GM21529 (cell line): ENCODE measurements around the gene GRID1.
"Not testable (repeated sequence)": the region's sequence is repeated elsewhere in the genome, so short reads cannot be mapped to it uniquely, and the experiment has no call there.

Experiments used
- ATAC-seq: cut with Tn5 transposase; IDR thresholded peaks from one replicate; pipeline ENCODE4 v1.9.1; 2021; ENCODE audit not compliant: unreplicated experiment

Gene GRID1

DNA sequence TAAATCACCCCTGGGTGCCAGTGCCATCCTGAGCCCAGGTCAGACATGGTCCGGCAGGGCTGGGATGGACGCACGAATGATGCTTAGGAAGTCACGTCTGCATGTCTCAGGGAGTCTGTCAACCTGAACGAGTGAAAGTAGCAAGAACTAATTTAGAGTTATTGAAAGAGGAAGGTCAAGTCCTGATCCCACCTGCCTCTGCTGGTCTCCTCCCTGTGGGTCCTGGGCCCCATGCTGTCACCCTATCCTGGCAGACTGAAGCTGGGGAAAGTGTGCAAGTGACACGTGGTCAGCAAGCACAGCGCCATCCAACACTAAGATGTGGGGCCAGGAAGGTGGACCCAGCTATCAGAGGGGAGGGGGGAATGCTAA, 26.1 kb upstream of the GRID1 start:
- ATAC-seq = peak; percentile 60

DNA sequence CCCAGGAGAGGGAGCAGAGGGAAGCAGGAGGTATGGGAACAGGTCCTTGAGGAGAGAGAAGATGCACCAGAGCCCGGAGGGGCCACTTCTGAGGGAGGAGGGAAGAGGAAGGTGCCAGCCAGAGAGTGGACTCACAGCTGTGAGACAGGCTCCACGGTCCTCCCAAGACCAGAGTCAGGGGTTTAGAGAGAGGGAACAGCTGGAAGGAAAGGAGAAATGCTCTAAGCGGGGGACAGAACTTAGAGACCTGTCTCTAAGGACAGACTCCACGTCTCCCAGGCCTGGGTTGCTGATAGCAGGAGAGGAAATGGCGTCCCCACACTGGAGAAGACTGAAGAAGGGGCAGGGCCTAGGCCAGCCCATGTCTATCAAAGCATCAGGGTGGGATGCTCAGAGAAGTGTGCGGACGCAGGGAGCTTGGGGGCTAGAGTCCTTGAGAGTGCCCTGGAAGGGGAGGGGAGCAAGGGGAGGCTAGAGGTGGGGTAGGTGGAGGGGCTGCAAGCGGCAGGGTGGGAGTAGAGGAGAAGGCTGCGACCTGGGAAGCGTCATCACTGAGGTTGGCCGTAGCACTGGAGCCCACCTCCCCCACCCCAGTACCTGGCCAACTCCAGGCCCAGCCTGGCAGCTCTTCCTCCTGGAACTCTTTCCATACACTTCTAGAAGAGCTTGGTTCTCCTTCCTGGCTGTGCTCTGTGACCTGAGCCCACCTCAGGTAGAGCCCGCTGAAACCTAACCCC, 25.6 kb upstream of the GRID1 start:
- peak; percentile 9 for ATAC-seq

DNA sequence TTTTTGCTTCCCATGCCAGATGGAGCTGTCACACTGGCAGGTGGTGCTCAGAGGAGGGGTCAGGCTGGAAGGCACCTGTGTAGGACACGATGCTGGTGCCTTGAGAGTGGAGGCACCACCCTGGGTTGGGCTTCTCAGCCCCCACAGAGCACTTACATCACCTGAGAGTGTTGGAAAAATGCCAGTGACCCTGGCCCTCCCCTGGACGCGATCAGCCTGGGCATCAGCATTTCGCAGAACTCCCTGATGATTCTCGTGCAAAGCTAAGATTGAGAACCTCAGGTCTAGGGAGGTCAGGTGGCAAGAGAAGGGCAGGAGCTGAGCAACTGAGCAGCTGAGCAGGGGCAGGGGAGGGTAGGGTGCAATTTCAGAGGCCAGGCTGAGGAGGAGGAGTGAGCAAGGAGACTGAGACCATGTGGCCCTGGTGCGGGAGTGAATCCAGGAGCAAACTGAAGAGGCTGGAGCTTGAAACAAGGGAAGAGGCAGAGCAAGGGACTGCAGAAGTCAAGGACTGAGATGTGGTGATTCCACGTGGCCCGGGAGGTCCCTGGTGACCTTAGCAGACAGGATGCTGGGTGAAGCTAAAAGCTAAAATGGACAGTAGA, 24.7 kb upstream of the GRID1 start:
- ATAC-seq = no peak

GRCh38 chr10:86390337-86391120, 23.9 kb upstream of the GRID1 start:
- ATAC-seq = no peak

- ATAC-seq = peak; percentile 64
Measured at GRCh38 chr10:86389441-86390193, 23.0 kb upstream of the GRID1 start.

- not testable (repeated sequence) for ATAC-seq
Measured at GRCh38 chr10:86389109-86389440, 22.5 kb upstream of the GRID1 start.

GRCh38 chr10:86388119-86388704, 21.6 kb upstream of the GRID1 start:
- ATAC-seq = no peak

GRCh38 chr10:86387178-86387794, 20.7 kb upstream of the GRID1 start:
- ATAC-seq = no peak

DNA sequence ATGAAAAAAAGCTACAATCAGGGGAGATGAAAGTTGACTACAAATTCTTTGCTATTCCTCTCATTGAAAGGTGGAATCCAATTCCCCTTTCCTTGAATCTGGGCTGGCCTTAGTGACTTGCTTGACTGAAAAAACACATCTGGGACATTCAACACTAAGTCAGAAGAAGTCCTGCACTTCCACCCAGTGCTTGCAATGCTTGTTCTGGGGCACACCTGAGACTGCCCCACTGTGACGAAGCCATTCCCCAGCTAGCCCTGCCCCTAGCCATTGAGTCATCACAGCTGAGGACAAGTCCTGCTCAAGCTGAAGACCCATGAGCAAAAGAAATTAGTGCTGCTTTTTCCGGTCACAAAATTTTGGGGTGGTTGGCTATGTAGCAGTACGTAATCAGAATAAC, 19.2 kb upstream of the GRID1 start:
- no peak for ATAC-seq

DNA sequence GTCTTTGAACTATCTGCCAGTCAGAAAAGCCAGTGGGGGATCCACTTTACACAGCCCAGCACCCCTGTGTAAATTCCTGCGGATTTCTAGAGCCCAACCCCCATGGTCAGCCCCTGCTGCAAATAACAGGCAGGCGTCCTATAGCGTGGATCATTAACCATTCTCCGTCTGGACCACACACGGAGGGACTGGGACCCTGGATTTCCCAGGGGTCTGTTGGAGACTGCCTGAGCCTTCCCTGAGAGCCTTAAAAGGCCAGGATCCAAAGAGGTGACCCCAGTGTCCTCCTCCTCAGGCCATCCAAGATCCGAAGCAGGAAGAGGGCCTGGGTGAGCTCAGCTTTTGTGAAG, 11.2 kb upstream of the GRID1 start:
- ATAC-seq = no peak

GRCh38 chr10:86376852-86377796, 10.5 kb upstream of the GRID1 start:
- peak; percentile 95 for ATAC-seq

GRCh38 chr10:86376403-86376802, 9.8 kb upstream of the GRID1 start:
- ATAC-seq = no peak

DNA sequence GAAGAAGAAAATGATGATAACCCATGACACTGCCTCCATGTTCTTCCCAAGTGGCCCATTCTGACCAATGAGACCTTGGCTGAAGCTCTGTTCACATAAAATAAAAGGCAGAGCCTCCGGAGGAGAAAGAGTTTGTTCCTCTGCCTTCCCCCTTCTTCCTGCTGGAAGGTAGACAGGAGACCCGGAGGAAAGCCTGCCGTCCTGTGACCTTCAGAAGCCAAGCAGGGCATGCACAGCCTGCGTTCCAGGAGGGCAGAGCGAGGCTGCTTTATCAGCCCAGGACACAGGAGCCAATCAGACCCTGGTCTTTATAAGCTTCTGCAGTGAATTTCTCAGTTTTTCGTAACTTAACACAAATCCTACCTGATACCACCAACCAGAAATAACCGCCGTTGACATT, 8.6 kb upstream of the GRID1 start:
- no peak for ATAC-seq

DNA sequence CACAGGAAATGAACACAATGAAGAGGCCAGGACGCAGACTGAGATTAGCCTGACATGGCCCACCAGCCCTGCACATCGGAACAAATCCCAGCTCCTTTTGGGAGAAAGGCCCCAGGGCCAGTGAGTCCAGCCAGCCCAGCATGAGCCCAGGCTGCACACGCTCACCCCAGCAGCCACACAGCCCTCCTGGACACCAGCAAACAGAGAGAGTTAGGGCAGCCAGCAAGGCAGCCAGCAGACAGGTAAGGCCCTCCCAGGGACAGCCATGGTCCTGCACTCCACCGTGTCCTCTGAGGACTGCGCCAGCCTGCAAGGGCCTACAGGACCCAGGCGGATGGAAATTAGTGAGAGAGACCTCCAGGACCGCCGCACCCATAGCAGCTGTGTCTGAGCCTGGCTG, 8.1 kb upstream of the GRID1 start:
- ATAC-seq = no peak

DNA sequence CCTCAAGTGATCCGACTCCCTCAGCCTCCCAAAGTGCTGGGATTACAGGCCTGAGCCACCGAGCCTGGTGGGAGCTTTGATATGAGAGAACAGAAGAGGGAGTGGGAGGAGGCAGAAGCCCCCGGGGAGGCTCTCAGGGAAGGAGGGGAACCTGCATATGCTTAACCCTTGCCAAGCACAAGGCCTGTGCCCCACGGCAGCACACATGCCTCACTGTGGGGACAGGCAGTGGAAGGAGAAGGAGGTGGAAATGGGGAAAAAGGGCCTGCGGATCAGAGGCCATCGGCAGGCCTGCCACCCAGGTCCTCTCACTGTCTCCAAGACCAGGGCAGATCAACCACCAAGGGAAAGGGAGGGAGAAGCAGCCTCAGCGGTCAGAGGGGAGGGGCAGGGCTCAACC, 7.2 kb upstream of the GRID1 start:
- ATAC-seq = no peak

DNA sequence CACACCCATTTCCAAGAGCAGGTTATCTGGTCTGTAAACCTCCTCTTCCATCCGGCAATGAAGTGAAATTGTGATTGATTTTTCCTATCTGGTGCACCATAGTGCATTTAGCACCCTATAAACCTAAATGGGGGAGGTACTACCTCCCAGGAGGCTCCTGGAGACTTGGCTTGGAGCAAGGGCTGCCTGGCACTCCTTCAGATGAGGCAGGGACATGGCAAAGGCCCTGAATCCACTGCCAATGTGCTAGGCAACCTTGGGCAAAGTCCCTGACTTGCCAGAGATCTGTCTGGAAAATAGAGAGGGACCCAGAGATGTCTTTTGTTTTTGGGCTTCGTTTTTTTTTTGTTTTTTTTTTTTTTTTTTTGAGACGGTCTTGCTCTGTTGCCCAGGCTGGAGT, 6.7 kb upstream of the GRID1 start:
- no peak for ATAC-seq

DNA sequence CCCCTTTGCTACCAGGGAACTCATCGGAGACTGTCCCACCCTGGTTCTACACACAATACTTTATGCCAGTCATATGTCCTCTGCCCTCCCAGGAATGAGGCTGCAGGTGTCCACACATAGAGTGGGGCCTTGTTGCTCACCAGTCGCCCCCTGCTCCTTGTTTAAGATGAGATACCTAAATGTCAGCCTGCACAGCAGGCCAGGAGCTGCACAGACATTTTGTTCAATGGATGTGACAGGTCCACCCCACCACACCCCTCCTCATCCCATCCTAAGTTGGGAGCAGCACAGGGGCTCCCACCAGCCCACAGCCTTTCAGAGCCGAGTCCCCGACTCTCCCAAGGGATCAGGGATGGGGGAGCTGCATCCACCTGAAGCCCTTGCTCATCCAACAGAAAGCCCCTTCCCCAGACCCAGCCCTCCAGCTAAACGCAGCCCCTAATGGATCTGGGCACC, 6.2 kb upstream of the GRID1 start:
- no peak for ATAC-seq

DNA sequence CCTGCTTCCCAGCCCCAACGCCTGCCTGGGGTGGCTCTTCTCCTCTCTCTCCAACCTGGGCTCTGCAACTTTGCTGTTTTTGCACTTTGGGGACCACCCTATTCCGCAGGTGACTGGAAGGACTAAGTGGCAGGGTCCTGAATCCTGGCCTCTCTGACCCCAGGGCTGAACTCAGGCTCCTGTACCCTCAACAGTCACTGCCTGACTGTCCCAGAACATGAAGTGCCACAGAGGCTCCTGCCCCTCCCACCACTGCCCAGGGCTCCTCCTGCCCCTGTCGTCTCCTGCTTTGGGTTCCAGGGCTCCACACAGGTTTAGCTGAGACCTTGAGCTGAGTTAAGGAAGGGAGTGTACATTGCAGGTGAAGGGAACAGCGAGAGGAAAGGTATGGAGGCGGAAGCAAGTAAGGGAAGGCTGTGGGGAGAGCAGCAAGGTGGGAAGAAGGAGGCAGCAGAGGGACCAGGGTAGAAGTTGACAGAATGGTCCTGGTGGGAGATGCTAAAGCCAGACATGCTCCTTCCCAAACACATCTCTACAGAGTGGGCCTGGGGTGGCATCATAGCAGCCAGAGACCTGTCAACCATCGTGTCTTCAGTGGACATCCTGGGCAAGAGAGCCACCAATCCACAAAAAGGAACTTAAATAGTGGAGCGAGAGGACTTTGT, 5.7 kb upstream of the GRID1 start:
- no peak for ATAC-seq

DNA sequence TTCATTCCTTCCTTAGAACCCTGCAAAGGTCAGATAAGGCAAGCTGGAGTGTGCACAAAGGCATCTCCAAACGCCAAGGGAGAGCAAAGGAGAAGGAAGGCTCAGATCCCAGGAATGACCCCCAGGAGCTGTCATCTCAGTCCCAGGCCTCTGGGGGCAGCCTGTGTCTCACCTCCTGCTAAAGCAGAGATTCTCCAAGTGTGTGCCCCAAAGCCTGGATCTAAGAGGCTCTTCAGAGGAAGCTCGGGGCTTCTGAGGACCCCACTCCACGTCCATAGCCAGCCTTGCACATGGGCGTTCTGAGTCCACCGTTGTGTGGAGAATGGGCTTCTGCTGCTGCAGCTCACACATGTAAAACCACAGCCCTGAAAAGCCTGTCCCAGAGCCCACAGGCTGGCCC, 5.1 kb upstream of the GRID1 start:
- no peak for ATAC-seq
